GM11168 (cell line): ENCODE measurements around the gene TEKT3.

Experiments used
- in situ Hi-C: fragments of 300-500 bp; cut with MboI; formaldehyde crosslinking; loops from one replicate; pipeline ENCODE4 v1.12.0; 2022; ENCODE audit warnings: low sequenced_read_pairs; ENCODE audit not compliant: unreplicated experiment

TEKT3 gene

GRCh38 chr17:15351478-15351840 lies 10.1 kb upstream of the TEKT3 start:
- in situ Hi-C loops = no loop called here

GRCh38 chr17:15350777-15351477 lies 9.5 kb upstream of the TEKT3 start:
- in situ Hi-C loops = no loop called here

GRCh38 chr17:15349119-15349518 lies 7.7 kb upstream of the TEKT3 start:
- in situ Hi-C loops = no loop called here

GRCh38 chr17:15348021-15348420 lies 6.6 kb upstream of the TEKT3 start:
- in situ Hi-C loops = no loop called here

- in situ Hi-C loops = no loop called here
Measured at GRCh38 chr17:15346066-15346595, 4.7 kb upstream of the TEKT3 start.

GRCh38 chr17:15343749-15344148 lies 2.4 kb upstream of the TEKT3 start:
- in situ Hi-C loops = no loop called here

- in situ Hi-C loops = no loop called here
Measured at GRCh38 chr17:15342460-15342859, 1.1 kb upstream of the TEKT3 start.

- in situ Hi-C loops = no loop called here
Measured at GRCh38 chr17:15341966-15342365, 569 bp upstream of the TEKT3 start.

- in situ Hi-C loops = no loop called here
Measured at GRCh38 chr17:15340966-15341365, 431 bp downstream of the TEKT3 start.

GRCh38 chr17:15335446-15335845 lies 6.0 kb downstream of the TEKT3 start:
- in situ Hi-C loops = no loop called here

- in situ Hi-C loops = no loop called here
Measured at GRCh38 chr17:15334266-15334665, 7.1 kb downstream of the TEKT3 start.

- in situ Hi-C loops = no loop called here
Measured at GRCh38 chr17:15332338-15332737, 9.1 kb downstream of the TEKT3 start.

GRCh38 chr17:15323131-15323530 lies 18.3 kb downstream of the TEKT3 start:
- in situ Hi-C loops = no loop called here

- in situ Hi-C loops = no loop called here
Measured at GRCh38 chr17:15321556-15322251, 19.7 kb downstream of the TEKT3 start.

GRCh38 chr17:15319452-15320010 lies 21.9 kb downstream of the TEKT3 start:
- in situ Hi-C loops = no loop called here

- in situ Hi-C loops = no loop called here
Measured at GRCh38 chr17:15311996-15312395, 29.4 kb downstream of the TEKT3 start.

GRCh38 chr17:15309793-15310192 lies 31.6 kb downstream of the TEKT3 start:
- in situ Hi-C loops = no loop called here

- in situ Hi-C loops = no loop called here
Measured at GRCh38 chr17:15309236-15309635, 32.2 kb downstream of the TEKT3 start.

GRCh38 chr17:15308758-15309157 lies 32.6 kb downstream of the TEKT3 start:
- in situ Hi-C loops = no loop called here

- in situ Hi-C loops = no loop called here
Measured at GRCh38 chr17:15307710-15308111, 33.7 kb downstream of the TEKT3 start.

- in situ Hi-C loops = no loop called here
Measured at GRCh38 chr17:15303851-15304250, 37.5 kb downstream of the TEKT3 start.
